GM23338 (cell line): ENCODE results near the gene WDCP. TPM values are rescaled to one million over a fixed set of nuclear protein-coding genes. Genes with fewer than 3 reads are reported as not detected.
A peak's percentile ranks its signal among the peaks of the same experiment; 100 is the strongest.

Source experiments
- ATAC-seq: fragments of 200-7000 bp; cut with Tn5 transposase; 3 replicates; pipeline ENCODE4 v1.9.1; 2020
- DNase-seq: peaks from one replicate; pipeline ENCODE4 v3.0.0-alpha.2; 2015; ENCODE audit warnings: low spot score
- H2AFZ ChIP-seq: fragments of 200-600 bp; sonication (generic); 2 replicates; pipeline ENCODE4 v1.8.0; 2016; ENCODE audit warnings: antibody characterized with exemption, mild to moderate bottlenecking, moderate library complexity
- H3F3A ChIP-seq: fragments of 200-600 bp; sonication (generic); replicated peaks from 2 replicates; pipeline ENCODE4 v1.8.0; 2017; ENCODE audit warnings: antibody characterized with exemption, mixed run types, low read depth
- H3K27ac ChIP-seq: fragments of 200-600 bp; sonication (generic); 2 replicates; pipeline ENCODE4 v1.6.1; 2016; ENCODE audit warnings: low read depth
- H3K27me3 ChIP-seq: fragments of 200-600 bp; sonication (generic); 2 replicates; pipeline ENCODE4 v1.8.0; 2016; ENCODE audit warnings: mild to moderate bottlenecking, mixed run types, moderate library complexity; ENCODE audit not compliant: insufficient read depth
- H3K36me3 ChIP-seq: fragments of 200-600 bp; sonication (generic); 2 replicates; pipeline ENCODE4 v1.8.0; 2016; ENCODE audit warnings: mild to moderate bottlenecking; ENCODE audit not compliant: insufficient read depth
- H3K4me1 ChIP-seq: fragments of 200-600 bp; sonication (generic); 2 replicates; pipeline ENCODE4 v1.8.0; 2016; ENCODE audit warnings: mild to moderate bottlenecking, moderate library complexity; ENCODE audit not compliant: insufficient read depth
- H3K4me2 ChIP-seq: fragments of 200-600 bp; sonication (generic); 2 replicates; pipeline ENCODE4 v1.7.1; 2017; ENCODE audit warnings: mixed run types
- H3K4me3 ChIP-seq: fragments of 200-600 bp; sonication (generic); 2 replicates; pipeline ENCODE4 v1.6.1; 2016; ENCODE audit warnings: mixed run types
- H3K79me2 ChIP-seq: fragments of 200-600 bp; sonication (generic); replicated peaks from 2 replicates; pipeline ENCODE4 v1.8.0; 2017; ENCODE audit warnings: mild to moderate bottlenecking; ENCODE audit not compliant: insufficient read depth
- H3K9me2 ChIP-seq: fragments of 200-600 bp; sonication (generic); 2 replicates; pipeline ENCODE4 v1.8.0; 2017; ENCODE audit not compliant: insufficient read depth
- H4K20me1 ChIP-seq: fragments of 200-600 bp; sonication (generic); replicated peaks from 2 replicates; pipeline ENCODE4 v1.8.0; 2017; ENCODE audit warnings: mild to moderate bottlenecking; ENCODE audit not compliant: insufficient read depth
- H3K27ac Mint-ChIP-seq: 2 replicates; pipeline ENCODE4 v1.8.0; 2020; ENCODE audit warnings: inconsistent platforms, mild to moderate bottlenecking, moderate library complexity, mixed read lengths
- H3K27me3 Mint-ChIP-seq: 3 replicates; pipeline ENCODE4 v1.8.0; 2022; ENCODE audit warnings: low read depth, mild to moderate bottlenecking, moderate library complexity, mixed read lengths, inconsistent platforms; ENCODE audit not compliant: insufficient read depth, poor library complexity
- H3K36me3 Mint-ChIP-seq: 3 replicates; pipeline ENCODE4 v1.8.0; 2021; ENCODE audit warnings: low read depth, mild to moderate bottlenecking, inconsistent platforms, moderate library complexity, mixed read lengths
- H3K4me1 Mint-ChIP-seq: 3 replicates; pipeline ENCODE4 v1.8.0; 2020; ENCODE audit warnings: mild to moderate bottlenecking, inconsistent platforms, mixed read lengths
- H3K4me3 Mint-ChIP-seq: 3 replicates; pipeline ENCODE4 v1.8.0; 2021; ENCODE audit warnings: moderate library complexity, mild to moderate bottlenecking, inconsistent platforms, mixed read lengths
- H3K9me3 Mint-ChIP-seq: 3 replicates; pipeline ENCODE4 v1.8.0; 2020; ENCODE audit warnings: moderate library complexity, mild to moderate bottlenecking, inconsistent platforms, mixed read lengths
- CREB1 ChIP-seq: fragments of 250-450 bp; sonication (Bioruptor Pico); IDR thresholded peaks from 2 replicates; pipeline ENCODE4 v1.5.0; 2020; ENCODE audit warnings: low read depth, mild to moderate bottlenecking, moderate library complexity
- ETS1 ChIP-seq: IDR thresholded peaks from 2 replicates; pipeline ENCODE4 v1.6.1; 2016; ENCODE audit warnings: antibody characterized with exemption
- EZH2phosphoT487 ChIP-seq: fragments of 200-600 bp; sonication (generic); IDR thresholded peaks from one replicate; pipeline ENCODE4 v1.8.1; 2018; ENCODE audit warnings: antibody characterized with exemption; ENCODE audit not compliant: unreplicated experiment
- JUNB ChIP-seq: IDR thresholded peaks from one replicate; pipeline ENCODE4 v1.6.1; 2016; ENCODE audit warnings: antibody characterized with exemption; ENCODE audit not compliant: unreplicated experiment
- NANOG ChIP-seq: IDR thresholded peaks from 2 replicates; pipeline ENCODE4 v1.6.1; 2016; ENCODE audit warnings: antibody characterized with exemption, borderline replicate concordance
- POLR2AphosphoS5 ChIP-seq: IDR thresholded peaks from 2 replicates; pipeline ENCODE4 v1.6.1; 2016; ENCODE audit warnings: antibody characterized with exemption, low read depth
- REST ChIP-seq: IDR thresholded peaks from one replicate; pipeline ENCODE4 v1.6.1; 2018; ENCODE audit warnings: antibody characterized with exemption; ENCODE audit not compliant: unreplicated experiment
- ZNF331 ChIP-seq: fragments of 250-450 bp; sonication (Bioruptor Pico); IDR thresholded peaks from 2 replicates; pipeline ENCODE4 v1.5.0; 2020; ENCODE audit warnings: low read depth, mild to moderate bottlenecking, moderate library complexity
- ZNF462 ChIP-seq: fragments of 250-450 bp; sonication (Bioruptor Pico); IDR thresholded peaks from 2 replicates; pipeline ENCODE4 v1.5.0; 2020; ENCODE audit warnings: mild to moderate bottlenecking, moderate library complexity
- polyA plus RNA-seq: library from polyadenylated mRNA; unstranded; fragments of >200 nt; fragmentation: Nextera tagmentation; extraction: Ambion mirVana; gene quantifications from 2 replicates; pipeline ENCODE4 v1.2.1, GENCODE V29; 2016
- total RNA-seq: library from RNA; depleted of rRNA; stranded (reverse); fragments of >200 nt; shearing (Covaris generic); gene quantifications from 2 replicates; pipeline ENCODE4 v1.2.3, GENCODE V29; 2014
- TF ChIP-seq, protein P1 (sequence below), 2 experiments: fragments of 200-600 bp in 1 of 2; sonication (generic) in 1 of 2; conservative IDR thresholded peaks; 2 replicates each; pipeline versions ENCODE4 v1.5.1 to v1.6.1; 2016 to 2017; ENCODE audit warnings: antibody characterized with exemption in 2 of 2, low read depth in 2 of 2, mild to moderate bottlenecking in 2 of 2, moderate library complexity in 1 of 2

WDCP gene
- total and polyA plus RNA-seq, 2 experiments from 2014 or later, result 10.5 to 28.6 TPM

GRCh38 chr2:23992931-23993330 is 54.3 kb downstream of the WDCP start:
- Histone ChIP-seq H3K4me2 (peak overlapping the region; percentile 16), H3F3A (no peaks in the 10 kb centered on the region), H3K9me2 (no peaks in the 10 kb centered on the region), H3K27ac (peak overlapping the region; percentile 53), H4K20me1 (no peaks in the 10 kb centered on the region), H3K4me1 (peaks cover 26% of the 10 kb centered on the region; the same call in 1 of the 2 replicates), H3K36me3 (no peaks in the 10 kb centered on the region), H3K27me3 (no peaks in the 10 kb centered on the region), H3K4me3 (no peak overlapping the region), H2AFZ (no peak overlapping the region), H3K79me2 (no peaks in the 10 kb centered on the region)
- ATAC-seq (peak; percentile 22; the same call in 1 of the 3 replicates), DNase-seq (peak; percentile 36)
- peak overlapping the region; percentile 33; the same call in 1 of the 3 replicates for H3K4me3 Mint-ChIP-seq
- no peaks in the 10 kb centered on the region for H3K9me3 Mint-ChIP-seq
- no peaks in the 10 kb centered on the region; the same call in 2 of the 3 replicates for H3K36me3 Mint-ChIP-seq
- peak overlapping the region; percentile 34 for H3K27ac Mint-ChIP-seq
- H3K27me3 Mint-ChIP-seq, result no peaks in the 10 kb centered on the region
- no peak for TF ChIP-seq JUNB
- no peak for TF ChIP-seq REST
- TF ChIP-seq, protein P1, sequence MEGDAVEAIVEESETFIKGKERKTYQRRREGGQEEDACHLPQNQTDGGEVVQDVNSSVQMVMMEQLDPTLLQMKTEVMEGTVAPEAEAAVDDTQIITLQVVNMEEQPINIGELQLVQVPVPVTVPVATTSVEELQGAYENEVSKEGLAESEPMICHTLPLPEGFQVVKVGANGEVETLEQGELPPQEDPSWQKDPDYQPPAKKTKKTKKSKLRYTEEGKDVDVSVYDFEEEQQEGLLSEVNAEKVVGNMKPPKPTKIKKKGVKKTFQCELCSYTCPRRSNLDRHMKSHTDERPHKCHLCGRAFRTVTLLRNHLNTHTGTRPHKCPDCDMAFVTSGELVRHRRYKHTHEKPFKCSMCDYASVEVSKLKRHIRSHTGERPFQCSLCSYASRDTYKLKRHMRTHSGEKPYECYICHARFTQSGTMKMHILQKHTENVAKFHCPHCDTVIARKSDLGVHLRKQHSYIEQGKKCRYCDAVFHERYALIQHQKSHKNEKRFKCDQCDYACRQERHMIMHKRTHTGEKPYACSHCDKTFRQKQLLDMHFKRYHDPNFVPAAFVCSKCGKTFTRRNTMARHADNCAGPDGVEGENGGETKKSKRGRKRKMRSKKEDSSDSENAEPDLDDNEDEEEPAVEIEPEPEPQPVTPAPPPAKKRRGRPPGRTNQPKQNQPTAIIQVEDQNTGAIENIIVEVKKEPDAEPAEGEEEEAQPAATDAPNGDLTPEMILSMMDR (conservative IDR thresholded peaks at IDR 0.05; ENCODE audit: low read depth in 2 of 2), result no peak
- no peak for TF ChIP-seq ETS1
- no peak for TF ChIP-seq NANOG
- TF ChIP-seq ZNF331 (CRISPR knock-in tag), result no peak
- no peak for TF ChIP-seq EZH2phosphoT487
- no peak for TF ChIP-seq CREB1 (CRISPR knock-in tag)
- no peak for TF ChIP-seq POLR2AphosphoS5
- peaks cover 27% of the 10 kb centered on the region for H3K4me1 Mint-ChIP-seq

DNA sequence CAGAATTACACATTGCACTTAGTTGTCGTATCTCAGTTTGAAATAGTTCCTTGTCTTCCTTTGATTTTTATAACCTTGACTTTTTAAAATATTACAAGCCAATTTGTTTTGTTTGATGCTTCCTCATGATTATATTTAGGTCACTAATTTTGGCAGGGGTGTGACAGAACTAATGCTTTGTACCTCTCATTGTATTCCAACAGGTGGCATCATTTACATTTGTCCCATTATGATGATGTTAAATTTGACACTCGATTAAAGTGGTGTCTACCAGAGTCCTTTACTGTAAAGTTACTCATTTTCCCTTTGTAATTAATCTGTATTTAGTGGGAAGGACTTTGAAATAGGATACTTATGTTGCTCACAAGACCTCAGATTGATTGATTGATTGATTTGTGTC is 58.8 kb downstream of the WDCP start:
- H3K4me3 Mint-ChIP-seq, result no peak overlapping the region
- H3K9me2 ChIP-seq, result no peaks in the 10 kb centered on the region
- H3K27ac Mint-ChIP-seq, result no peak overlapping the region
- H3F3A ChIP-seq, result 0 out of 2 replicates have a peak, but pooled peaks cover 5% of the 10 kb centered on the region
- H3K9me3 Mint-ChIP-seq, result no peaks in the 10 kb centered on the region
- H2AFZ ChIP-seq, result no peak overlapping the region
- H3K4me1 Mint-ChIP-seq, result peaks cover 13% of the 10 kb centered on the region
- H3K4me3 ChIP-seq, result no peak overlapping the region
- no peak overlapping the region for H3K4me2 ChIP-seq
- H3K4me1 ChIP-seq, result peaks cover 12% of the 10 kb centered on the region; the same call in 1 of the 2 replicates
- H3K27ac ChIP-seq, result no peak overlapping the region
- H4K20me1 ChIP-seq, result no peaks in the 10 kb centered on the region
- peaks cover 7% of the 10 kb centered on the region; the same call in 2 of the 3 replicates for H3K36me3 Mint-ChIP-seq
- no peak for ATAC-seq
- no peak for DNase-seq
- no peaks in the 10 kb centered on the region for H3K79me2 ChIP-seq
- no peaks in the 10 kb centered on the region for H3K27me3 ChIP-seq
- H3K27me3 Mint-ChIP-seq, result no peaks in the 10 kb centered on the region
- 0 out of 2 replicates have a peak, but pooled peaks cover 4% of the 10 kb centered on the region for H3K36me3 ChIP-seq
- no peak for TF ChIP-seq ZNF462 (CRISPR knock-in tag)
